ENCODE measurements around the gene LGALS4. TPM values are rescaled to one million over a fixed set of nuclear protein-coding genes. Genes with fewer than 3 reads are reported as not detected.
"Not testable (repeated sequence)": the region's sequence is repeated elsewhere in the genome, so short reads cannot be mapped to it uniquely, and the experiment has no call there.

The LGALS4 gene
- total and polyA plus RNA-seq, 9 of the 15 experiments (the other 6 are each of a cell fraction or from before 2014, with no cell fraction given) = 0.08 to 1.1 (median 0.30) TPM; not detected in 3

DNA sequence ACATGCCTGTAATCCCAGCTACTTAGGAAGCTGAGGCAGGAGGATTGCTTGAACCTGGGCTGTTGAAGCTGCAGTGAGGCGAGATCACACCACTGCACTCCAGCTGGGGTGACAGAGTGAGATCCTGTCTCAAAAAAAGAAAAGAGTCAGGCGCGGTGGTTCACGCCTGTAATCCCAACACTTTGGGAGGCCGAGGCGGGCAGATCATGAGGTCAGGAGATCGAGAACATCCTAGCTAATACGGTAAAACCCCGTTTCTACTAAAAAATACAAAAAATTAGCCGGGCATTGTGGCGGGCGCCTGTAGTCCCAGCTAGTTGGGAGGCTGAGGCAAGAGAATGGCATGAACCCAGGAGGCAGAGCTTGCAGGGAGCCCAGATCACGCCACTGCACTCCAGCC lies 30.5 kb downstream of the LGALS4 start:
- H3K4me2 ChIP-seq (ENCODE audit: insufficient read depth, low read length); H3K9me3 ChIP-seq (replicated peaks; ENCODE audit: control insufficient read depth, insufficient read depth, low read depth, low read length); intact Hi-C loops (cut with micrococcal nuclease); in situ Hi-C loops (cut with MboI); H3K9me1 ChIP-seq (ENCODE audit: control insufficient read depth, insufficient read depth, low read length); H3K9ac ChIP-seq (ENCODE audit: insufficient read depth in 1 of 2, low read depth in 2 of 2, low read length in 2 of 2); ATAC-seq; H3K4me3 ChIP-seq; H4K20me1 ChIP-seq (replicated peaks; ENCODE audit: control insufficient read depth, insufficient read depth, low read length); DNase-seq (ENCODE audit: extremely low read depth in 1 of 4, low spot score in 3 of 4); H3K27me3 ChIP-seq (ENCODE audit: control insufficient read depth in 2 of 2, insufficient read depth in 2 of 2, low read length in 2 of 2); H3K79me2 ChIP-seq (ENCODE audit: control insufficient read depth, insufficient read depth, low read length); BruUV-seq (replicated peaks); H3K27ac ChIP-seq (ENCODE audit: extremely low read depth, low read depth, low read length); CTCF ChIA-PET (ENCODE audit: low intra/inter-chr PET ratio); H2AFZ ChIP-seq (ENCODE audit: low read depth, low read length); FAIRE-seq; H3K36me3 ChIP-seq (ENCODE audit: control insufficient read depth, insufficient read depth, low read length): not testable (repeated sequence)
- POLR2A ChIA-PET = interaction anchor here (0.6 to 0.7 kb wide), 3 partner anchors 21 to 107 kb away, joined by 3 read pairs; no protein-coding TSS in a partner anchor
- H3K4me1 ChIP-seq (replicated peaks in 1 of 2; ENCODE audit: control insufficient read depth in 2 of 2, insufficient read depth in 2 of 2, low read length in 2 of 2) = peaks cover 12 to 18% of the 10 kb centered on the region in 2 experiments; a peak in 4 of 5 replicates
- WGBS (ENCODE audit: insufficient coverage, low coverage, missing lambda C conversion rate) = 58% methylated on average over 13 of the region's 13 CpGs

DNA sequence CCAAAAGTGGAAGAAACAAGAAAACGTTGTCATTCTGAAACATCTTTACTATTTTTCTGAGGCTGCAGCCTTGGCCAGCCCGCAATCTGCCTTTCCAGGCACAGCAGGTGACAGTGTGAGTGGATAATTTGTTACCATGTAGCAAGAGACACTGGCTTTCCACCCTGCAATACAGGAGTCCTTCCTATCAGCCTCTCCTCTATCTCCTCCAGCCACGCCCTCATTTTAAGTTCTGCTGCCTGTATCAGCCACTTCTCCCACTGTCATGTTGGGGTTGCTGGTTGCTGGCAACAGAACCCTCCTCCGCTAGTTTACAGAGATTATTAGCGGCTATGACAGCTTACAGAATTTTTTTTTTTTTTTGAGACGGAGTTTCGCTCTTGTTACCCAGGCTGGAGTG lies 31.7 kb downstream of the LGALS4 start:
- DNase-seq (ENCODE audit: extremely low read depth in 1 of 4, low spot score in 3 of 4) (peak; percentile 68 to 89 (median 79)), FAIRE-seq (peak; percentile 94), ATAC-seq (peak; percentile 98)
- Histone ChIP-seq H3K4me2 (ENCODE audit: insufficient read depth, low read length) (peak overlapping the region; percentile 34), H3K27me3 (ENCODE audit: control insufficient read depth in 2 of 2, insufficient read depth in 2 of 2, low read length in 2 of 2) (no peaks in the 10 kb centered on the region), H3K9me3 (replicated peaks; ENCODE audit: control insufficient read depth, insufficient read depth, low read depth, low read length) (no peaks in the 10 kb centered on the region), H3K4me1 (replicated peaks in 1 of 2; ENCODE audit: control insufficient read depth in 2 of 2, insufficient read depth in 2 of 2, low read length in 2 of 2) (peaks cover 12 to 18% of the 10 kb centered on the region in 2 experiments; a peak in 4 of 5 replicates), H3K27ac (ENCODE audit: extremely low read depth, low read depth, low read length) (no peak overlapping the region), H3K79me2 (ENCODE audit: control insufficient read depth, insufficient read depth, low read length) (no peaks in the 10 kb centered on the region), H3K36me3 (ENCODE audit: control insufficient read depth, insufficient read depth, low read length) (no peaks in the 10 kb centered on the region), H3K9me1 (ENCODE audit: control insufficient read depth, insufficient read depth, low read length) (no peaks in the 10 kb centered on the region), H3K4me3 (no peak overlapping the region), H3K9ac (ENCODE audit: insufficient read depth in 1 of 2, low read depth in 2 of 2, low read length in 2 of 2) (no peak overlapping the region; a peak in 1 of 4 replicates), H2AFZ (ENCODE audit: low read depth, low read length) (no peak overlapping the region), H4K20me1 (replicated peaks; ENCODE audit: control insufficient read depth, insufficient read depth, low read length) (no peaks in the 10 kb centered on the region)
- intact Hi-C loops (cut with micrococcal nuclease) (no loop called here), in situ Hi-C loops (cut with MboI) (no loop called here)
- POLR2A ChIA-PET = interaction anchor here (1.2 kb wide), 1 partner anchor 68 kb away, joined by 4 read pairs; no protein-coding TSS in a partner anchor
- no TSS peak for BruUV-seq (replicated peaks)
- under 1% methylated on average over 7 of the region's 7 CpGs for WGBS (ENCODE audit: insufficient coverage, low coverage, missing lambda C conversion rate)
- CTCF ChIA-PET (ENCODE audit: low intra/inter-chr PET ratio) = no interaction called here
- TF ChIP-seq RBM22 (IDR thresholded peaks at IDR 0.05; ENCODE audit: low read depth, low read length, poor library complexity, severe bottlenecking) (no peak), SNRNP70 (optimal IDR thresholded peaks at IDR 0.05; ENCODE audit: low read depth, low read length) (no peak), ZNF586 (CRISPR knock-in tag; conservative IDR thresholded peaks at IDR 0.05) (no peak), SMAD4 (CRISPR knock-in tag; conservative IDR thresholded peaks at IDR 0.05) (0 out of 2 replicates have a peak, but pooled peaks have one; percentile 45), PML (IDR thresholded peaks at IDR 0.05; ENCODE audit: low read length) (peak; percentile 31; the same call in 1 of the 2 replicates), HDAC8 (tag; IDR thresholded peaks at IDR 0.05) (no peak), ZFPM2 (CRISPR knock-in tag; IDR thresholded peaks at IDR 0.05) (no peak), TAL1 (IDR thresholded peaks at IDR 0.05) (peak; percentile 77), POLR2AphosphoS5 (IDR thresholded peaks at IDR 0.05; ENCODE audit: control insufficient read depth, insufficient read depth, low read depth, low read length) (peak; percentile 48; the same call in 1 of the 2 replicates), MIER1 (IDR thresholded peaks at IDR 0.05; ENCODE audit: low read depth) (no peak), ZNF444 (CRISPR knock-in tag; IDR thresholded peaks at IDR 0.05) (no peak), ZNF324 (CRISPR knock-in tag; IDR thresholded peaks at IDR 0.05) (no peak), ZNF274 (IDR thresholded peaks at IDR 0.05; ENCODE audit: borderline replicate concordance, low read depth, low read length) (no peak), HMG20B (CRISPR knock-in tag; IDR thresholded peaks at IDR 0.05) (no peak), ILF3 (IDR thresholded peaks at IDR 0.05; ENCODE audit: borderline replicate concordance) (no peak)
- TF ChIP-seq, protein P1, sequence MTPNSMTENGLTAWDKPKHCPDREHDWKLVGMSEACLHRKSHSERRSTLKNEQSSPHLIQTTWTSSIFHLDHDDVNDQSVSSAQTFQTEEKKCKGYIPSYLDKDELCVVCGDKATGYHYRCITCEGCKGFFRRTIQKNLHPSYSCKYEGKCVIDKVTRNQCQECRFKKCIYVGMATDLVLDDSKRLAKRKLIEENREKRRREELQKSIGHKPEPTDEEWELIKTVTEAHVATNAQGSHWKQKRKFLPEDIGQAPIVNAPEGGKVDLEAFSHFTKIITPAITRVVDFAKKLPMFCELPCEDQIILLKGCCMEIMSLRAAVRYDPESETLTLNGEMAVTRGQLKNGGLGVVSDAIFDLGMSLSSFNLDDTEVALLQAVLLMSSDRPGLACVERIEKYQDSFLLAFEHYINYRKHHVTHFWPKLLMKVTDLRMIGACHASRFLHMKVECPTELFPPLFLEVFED (CRISPR knock-in tag; conservative IDR thresholded peaks at IDR 0.05) = no peak
